Cardiac fibroblast (primary cell): ENCODE measurements around the gene UGT1A10.
"Not testable (repeated sequence)": the region's sequence is repeated elsewhere in the genome, so short reads cannot be mapped to it uniquely, and the experiment has no call there.

Experiments used
- DNase-seq, 2 donors: peaks; one replicate each; pipeline versions ENCODE4 v3.0.0 to v3.0.0-alpha.2; 2010; ENCODE audit warnings: low read depth in 2 of 2
- H3K4me3 ChIP-seq, 2 donors: replicated peaks in 1 of 2; 1 replicate in 1 of 2; 2 replicates in 1 of 2; pipeline ENCODE4 v1.5.1; 2011; ENCODE audit warnings: low read depth in 2 of 2, low read length in 2 of 2, mild to moderate bottlenecking in 2 of 2, moderate library complexity in 1 of 2
- TF ChIP-seq, protein P1 (sequence below): IDR thresholded peaks from one replicate; pipeline ENCODE4 v1.5.1; 2011; ENCODE audit warnings: low read depth, mild to moderate bottlenecking, low read length, inconsistent platforms

The UGT1A10 gene

DNA sequence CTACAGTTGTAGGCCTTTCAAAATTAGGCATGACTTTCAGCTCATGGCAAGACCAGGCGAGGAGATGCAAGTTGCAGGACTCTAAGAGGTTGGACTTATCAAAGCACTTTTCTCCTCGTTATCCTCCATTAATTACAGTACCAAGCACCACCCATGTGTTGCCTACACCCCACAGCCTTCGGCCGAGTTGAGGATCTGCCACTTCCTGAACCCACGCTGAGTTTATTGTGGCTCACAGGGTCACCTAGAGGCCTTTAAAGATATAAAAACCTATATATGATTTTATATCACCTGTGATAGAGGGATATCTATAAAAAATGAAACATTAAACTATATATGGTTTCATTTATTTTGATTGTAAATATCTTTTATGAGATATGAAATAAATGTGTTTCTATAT lies 2.6 kb downstream of the UGT1A10 start:
- TF ChIP-seq, protein P1, sequence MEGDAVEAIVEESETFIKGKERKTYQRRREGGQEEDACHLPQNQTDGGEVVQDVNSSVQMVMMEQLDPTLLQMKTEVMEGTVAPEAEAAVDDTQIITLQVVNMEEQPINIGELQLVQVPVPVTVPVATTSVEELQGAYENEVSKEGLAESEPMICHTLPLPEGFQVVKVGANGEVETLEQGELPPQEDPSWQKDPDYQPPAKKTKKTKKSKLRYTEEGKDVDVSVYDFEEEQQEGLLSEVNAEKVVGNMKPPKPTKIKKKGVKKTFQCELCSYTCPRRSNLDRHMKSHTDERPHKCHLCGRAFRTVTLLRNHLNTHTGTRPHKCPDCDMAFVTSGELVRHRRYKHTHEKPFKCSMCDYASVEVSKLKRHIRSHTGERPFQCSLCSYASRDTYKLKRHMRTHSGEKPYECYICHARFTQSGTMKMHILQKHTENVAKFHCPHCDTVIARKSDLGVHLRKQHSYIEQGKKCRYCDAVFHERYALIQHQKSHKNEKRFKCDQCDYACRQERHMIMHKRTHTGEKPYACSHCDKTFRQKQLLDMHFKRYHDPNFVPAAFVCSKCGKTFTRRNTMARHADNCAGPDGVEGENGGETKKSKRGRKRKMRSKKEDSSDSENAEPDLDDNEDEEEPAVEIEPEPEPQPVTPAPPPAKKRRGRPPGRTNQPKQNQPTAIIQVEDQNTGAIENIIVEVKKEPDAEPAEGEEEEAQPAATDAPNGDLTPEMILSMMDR: no peak

DNA sequence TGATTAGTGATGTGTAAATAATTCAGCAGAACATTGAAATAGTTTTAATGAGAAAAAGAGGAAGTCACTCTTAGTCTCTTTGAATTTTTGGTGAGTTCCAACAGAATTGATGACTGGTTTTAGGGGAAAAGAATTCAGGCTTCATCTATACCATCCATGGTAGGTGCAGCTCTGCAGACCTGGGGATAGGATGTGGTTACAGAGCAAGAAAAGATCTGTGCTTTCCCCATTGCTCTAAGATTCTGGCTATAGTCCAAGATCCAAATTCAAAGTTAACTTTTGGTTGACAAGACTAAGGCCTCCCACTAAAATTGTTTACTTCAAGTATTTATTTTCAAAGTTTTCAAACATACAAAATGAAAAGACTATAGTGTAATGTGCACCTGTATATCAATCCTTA lies 3.6 kb downstream of the UGT1A10 start:
- H3K4me3 ChIP-seq: no peak overlapping the region
- TF ChIP-seq, protein P1: no peak
- no peak for DNase-seq

More for the DNA sequence above, 2.6 kb downstream of the UGT1A10 start:
- DNase-seq: no peak
- no peak overlapping the region for H3K4me3 ChIP-seq

DNA sequence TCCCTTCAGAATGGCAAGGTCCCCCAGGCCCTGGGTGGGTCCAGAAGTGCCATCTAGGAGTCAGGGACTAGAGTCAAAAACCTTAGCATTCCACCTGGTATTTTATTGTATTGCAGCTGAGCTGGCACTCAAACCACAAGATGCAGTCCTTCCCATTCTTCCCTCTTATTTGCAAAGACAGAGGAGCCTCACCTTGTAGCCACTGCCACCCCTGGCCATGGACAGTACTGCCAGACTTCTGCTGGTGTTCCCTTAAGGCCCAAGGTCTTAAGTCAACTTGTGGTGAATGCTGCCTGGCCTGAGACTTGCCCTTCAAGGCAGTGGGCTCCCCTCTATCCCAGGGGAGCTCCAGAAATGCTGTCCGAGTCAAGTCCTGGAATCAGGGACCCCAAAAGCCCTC lies 6.9 kb downstream of the UGT1A10 start:
- TF ChIP-seq, protein P1: peak; percentile 32
- DNase-seq: peak; percentile 14 to 24
- no peak overlapping the region for H3K4me3 ChIP-seq

- not testable (repeated sequence) for H3K4me3 ChIP-seq, DNase-seq
Observed at GRCh38 chr2:233646033-233646432, 9.8 kb downstream of the UGT1A10 start.

DNA sequence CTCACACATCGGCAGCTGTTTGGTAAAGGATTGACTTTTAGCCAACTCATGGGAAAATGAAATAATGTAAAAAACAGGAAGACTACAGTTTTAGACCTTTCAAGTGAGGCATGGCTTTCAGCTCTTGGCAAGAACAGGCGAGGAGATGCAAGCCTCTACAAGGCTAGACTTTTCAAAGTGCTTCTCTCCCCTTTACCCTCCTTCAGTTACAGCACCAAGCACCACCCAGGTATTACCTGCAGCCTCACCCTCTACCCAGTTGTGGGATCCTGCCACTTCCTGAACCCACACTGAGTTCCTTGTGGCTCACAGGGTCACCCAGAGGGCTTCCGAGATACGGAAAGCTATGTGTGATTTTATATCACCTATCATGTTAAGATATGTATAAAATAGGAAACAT lies 14.7 kb downstream of the UGT1A10 start:
- DNase-seq: no peak

DNA sequence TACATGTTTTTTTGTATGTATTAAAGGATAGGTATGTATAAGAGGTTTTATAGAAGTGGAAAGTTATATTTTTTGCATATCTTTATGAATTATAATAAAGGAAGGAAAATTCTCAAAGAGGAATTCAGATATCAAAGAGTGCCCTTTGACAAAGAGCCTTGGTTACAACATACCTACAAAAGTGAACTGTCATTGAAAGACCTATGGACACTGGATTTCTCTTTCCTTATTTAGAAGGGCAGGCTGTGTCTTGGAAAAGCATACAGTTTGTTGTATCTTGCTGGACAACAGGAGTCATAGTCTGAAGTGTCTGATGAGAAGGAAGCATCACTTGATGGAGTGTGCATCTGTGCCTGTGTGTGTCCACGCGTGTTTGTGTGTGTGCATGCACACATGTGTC lies 15.2 kb downstream of the UGT1A10 start:
- no peak overlapping the region for H3K4me3 ChIP-seq
- no peak for DNase-seq
- TF ChIP-seq, protein P1: no peak

More for the DNA sequence above, 14.7 kb downstream of the UGT1A10 start:
- TF ChIP-seq, protein P1: no peak
- no peak overlapping the region for H3K4me3 ChIP-seq

DNA sequence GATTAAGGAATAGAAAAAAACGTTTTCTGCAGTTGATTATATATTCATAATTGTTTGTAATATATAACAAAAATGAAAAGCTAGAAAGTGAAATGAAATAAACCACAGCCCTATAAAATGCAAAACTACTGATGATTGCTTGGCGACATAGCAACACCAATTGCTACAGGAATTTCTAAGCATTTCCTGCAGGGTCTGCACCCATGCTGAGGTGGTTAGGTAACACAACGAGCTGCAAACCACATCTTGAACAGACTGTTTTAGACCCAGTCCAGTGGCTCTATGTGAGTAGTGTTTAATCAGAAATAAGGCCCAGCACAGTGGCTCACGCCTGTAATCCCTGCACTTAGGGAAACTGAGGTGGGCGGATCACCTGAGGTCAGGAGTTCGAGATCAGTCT lies 18.3 kb downstream of the UGT1A10 start:
- H3K4me3 ChIP-seq: no peak overlapping the region
- TF ChIP-seq, protein P1: no peak
- no peak for DNase-seq
